CD4-positive, alpha-beta T cell treated with Interleukin-10 for 1 hour (primary cell): ENCODE data around the gene NRN1.

Experiments used
- DNase-seq: peaks from one replicate; pipeline ENCODE4 v3.0.0-alpha.2; 2020

NRN1 gene

GRCh38 chr6:6002005-6002847 lies 4.5 kb downstream of the NRN1 start:
- DNase-seq = no peak

- DNase-seq = no peak
Observed at GRCh38 chr6:6001443-6001842, 5.3 kb downstream of the NRN1 start.

DNA sequence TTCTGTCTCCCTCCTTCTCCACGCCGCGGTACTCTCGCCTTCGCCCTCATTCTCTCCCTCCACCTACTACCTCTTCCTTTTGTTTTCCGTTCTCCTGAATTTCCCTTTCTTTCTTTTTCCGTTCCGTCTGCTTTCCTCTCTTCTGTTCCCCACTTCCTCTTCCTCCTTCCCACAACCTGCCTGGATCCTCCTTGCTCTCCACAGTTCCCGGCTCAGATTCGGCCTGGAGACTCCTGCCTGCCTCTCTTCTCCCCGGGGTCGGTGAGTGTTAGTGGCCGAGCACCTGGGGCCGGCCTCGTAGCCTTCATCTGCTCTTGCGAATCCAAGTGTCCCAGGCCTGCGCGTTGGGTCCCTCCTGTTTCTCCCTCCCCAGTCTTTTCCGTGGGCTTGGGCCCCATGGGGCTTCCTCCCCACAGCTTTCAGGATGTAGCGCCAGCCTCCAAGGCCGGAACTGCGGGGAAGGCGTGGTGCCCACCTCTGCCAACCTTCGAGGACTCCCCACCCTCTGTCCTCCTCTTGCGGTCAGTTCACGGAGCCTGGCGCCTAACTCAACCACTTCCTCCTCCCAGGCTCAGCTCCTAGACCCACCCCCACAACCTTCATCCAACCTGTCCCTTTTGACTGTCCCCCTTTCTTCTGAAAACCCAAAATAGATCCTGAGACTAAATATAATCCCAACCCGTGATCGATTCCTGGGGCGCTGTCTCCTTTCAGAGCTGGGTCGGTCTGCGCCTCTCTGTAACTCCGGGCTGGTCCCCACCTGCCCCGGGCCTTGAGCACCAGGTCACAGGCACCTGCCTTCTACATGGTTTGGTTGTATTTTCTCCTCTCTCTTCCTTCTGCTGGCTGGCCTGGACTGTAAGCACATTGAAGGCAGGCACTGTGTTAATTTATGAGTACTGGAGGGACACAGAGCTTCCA lies 6.8 kb downstream of the NRN1 start:
- DNase-seq = no peak

DNA sequence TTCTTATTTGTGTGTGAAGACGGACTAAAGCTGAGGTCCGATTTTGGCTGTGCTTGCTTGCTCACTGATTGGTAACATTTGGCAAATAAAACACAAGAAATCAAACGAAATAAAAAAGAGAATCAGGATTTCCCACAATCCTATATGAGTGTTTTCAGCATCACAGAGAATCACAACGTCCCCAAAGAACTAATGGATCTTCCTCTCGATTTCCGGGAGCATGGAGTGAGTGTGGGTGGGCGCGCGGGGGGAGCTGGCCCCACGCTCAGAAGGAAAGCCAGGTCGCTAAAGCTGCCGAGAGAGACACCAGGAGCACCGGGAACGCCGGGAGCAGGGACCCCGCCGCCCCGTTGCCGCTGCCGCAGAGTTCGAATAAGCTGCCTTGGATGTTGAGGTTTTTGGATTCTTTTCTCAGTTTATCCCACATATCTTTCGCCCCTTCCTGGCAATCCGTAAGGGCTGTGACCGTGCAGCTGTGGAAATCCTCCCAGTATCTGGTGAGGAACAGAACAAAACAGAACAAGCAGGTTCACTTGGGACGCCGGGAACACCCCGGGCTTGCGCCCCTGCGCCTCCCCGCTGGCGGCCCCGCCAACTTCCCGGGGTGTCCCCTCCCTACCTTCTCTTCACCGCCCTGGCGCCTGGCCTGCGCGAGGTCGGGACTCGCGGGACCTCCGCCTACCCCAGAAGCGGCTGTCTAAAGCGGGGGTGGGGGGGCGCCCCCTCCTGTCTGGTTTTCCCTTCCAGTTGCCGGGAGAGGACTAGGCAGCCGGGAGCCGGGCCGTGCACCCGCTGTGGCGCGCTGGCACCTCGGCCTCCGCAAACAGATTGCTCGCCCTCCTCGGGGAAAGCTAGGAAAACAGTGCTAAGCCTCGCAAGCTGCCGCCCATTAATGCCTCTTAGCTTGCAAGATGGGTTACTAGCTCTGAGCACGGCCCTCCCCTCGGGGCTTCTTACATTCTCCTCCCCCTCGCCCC lies 7.7 kb downstream of the NRN1 start:
- no peak for DNase-seq

DNA sequence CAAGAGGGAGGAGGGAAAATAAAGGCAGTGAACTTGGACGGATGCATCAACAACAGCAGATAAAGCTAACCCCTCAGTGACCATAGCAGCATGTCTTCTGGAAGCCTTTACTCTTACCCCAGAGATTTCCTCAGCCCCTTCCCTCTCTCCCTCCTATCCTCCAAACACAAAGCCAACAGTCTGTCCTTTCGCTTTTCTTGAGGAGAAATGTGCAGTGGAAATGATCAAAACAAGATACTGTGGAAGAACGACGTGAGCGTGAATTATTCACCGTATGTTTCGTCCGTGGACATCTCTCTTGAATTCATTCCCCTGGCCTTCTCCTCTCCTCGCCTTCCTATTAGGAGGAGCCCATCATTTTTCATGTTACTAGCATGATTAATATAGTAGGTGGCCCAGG lies 8.5 kb downstream of the NRN1 start:
- no peak for DNase-seq

GRCh38 chr6:5997420-5997987 lies 9.2 kb downstream of the NRN1 start:
- DNase-seq = no peak

- no peak for DNase-seq
Observed at GRCh38 chr6:5996714-5997419, 9.9 kb downstream of the NRN1 start.

- DNase-seq = no peak
Observed at GRCh38 chr6:5995949-5996713, 10.6 kb downstream of the NRN1 start.

GRCh38 chr6:5995658-5995948 lies 11.1 kb downstream of the NRN1 start:
- no peak for DNase-seq

GRCh38 chr6:5994999-5995657 lies 11.6 kb downstream of the NRN1 start:
- no peak for DNase-seq

DNA sequence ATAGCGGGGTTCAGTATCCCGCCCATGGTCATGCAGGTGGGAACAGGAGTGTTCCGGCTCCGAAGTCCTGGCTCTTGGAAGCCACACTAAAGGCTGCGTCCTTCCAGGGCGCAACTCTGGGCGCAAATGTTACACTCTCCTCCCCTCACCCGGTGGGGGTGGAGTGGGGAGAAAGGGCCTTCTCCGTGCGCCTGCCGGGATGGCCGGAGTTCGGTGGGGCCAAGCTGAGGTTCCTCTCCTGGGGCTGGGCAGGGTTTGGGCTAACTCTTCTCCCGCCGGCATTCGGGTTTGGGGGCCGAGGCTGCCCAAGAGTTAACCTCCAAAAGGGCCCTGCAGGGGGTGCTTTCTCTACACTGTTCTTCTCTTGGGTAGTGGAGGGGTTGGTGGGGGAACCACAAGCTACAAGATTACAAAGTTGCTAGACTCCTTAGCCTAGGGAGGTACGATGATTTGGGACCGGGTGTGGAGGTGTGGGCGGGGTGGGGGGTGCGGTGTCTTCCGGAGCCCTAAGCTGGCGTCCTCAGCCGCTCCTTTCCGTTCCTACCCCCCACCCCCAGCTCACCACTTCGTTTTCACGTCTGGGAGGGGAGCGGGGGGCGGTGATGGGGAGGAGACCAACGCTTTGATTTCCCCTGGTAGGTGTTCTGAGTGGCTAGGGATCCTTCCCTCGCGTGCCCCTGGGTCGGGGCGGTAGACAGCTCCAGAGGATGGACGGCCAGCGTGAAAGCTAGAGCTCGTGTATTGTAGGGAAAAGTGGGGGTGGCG lies 12.3 kb downstream of the NRN1 start:
- no peak for DNase-seq

- DNase-seq = no peak
Observed at GRCh38 chr6:5992551-5993225, 14.0 kb downstream of the NRN1 start.

GRCh38 chr6:5990786-5991185 lies 15.9 kb downstream of the NRN1 start:
- no peak for DNase-seq

DNA sequence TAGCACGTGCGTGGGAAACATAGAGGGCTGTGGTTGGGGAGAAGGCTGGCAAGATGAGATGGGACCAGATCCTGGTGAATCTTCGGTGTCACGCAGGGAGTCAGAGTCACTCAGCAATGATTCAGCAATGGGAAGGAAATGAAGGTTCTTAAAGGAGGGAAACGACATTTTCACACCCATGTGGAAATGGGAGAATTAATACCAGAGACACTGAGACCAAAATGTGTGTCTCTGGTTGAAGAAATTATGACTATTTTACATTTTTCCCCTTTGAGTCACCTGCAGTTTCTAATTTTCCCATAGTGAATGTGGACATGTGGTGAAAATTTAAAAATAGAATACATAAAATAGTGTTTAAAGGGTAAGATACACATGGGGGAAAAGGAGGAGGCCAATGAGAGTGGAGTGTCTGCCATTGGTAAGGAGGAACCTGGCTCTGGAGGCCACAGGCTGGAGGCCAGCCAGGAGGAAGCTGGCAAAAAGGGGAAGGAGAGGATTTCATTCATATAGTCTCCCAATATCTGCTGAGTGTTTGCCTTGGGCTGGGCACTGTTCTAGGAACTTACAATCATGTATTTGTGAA lies 17.5 kb downstream of the NRN1 start:
- DNase-seq = no peak

DNA sequence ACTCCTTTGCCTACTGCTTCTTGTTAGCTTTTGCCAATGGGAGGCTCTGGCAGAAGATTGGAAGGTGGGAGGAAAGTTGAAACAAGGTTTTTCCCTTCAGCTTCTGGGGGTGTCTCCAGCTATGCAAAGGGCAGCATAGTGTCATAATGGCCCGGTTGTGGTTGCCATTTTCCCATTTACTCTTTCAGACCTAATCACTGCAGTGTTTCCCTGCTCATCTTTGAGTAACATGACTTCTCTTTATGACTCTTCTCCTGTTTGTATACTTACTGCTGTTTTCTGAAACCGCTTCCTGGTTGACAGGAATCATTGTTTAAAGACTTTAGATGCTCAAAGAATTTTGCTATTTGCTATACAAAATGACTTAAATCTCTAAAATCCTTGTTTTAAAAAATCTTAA lies 19.9 kb downstream of the NRN1 start:
- DNase-seq = no peak

GRCh38 chr6:5984150-5985089 lies 22.3 kb downstream of the NRN1 start:
- no peak for DNase-seq
